ENCODE measurements around the gene NTN5. TPM values are rescaled to one million over a fixed set of nuclear protein-coding genes. Genes with fewer than 3 reads are reported as not detected.

Gene NTN5
- total RNA-seq, 1 donor = under 0.01 TPM

DNA sequence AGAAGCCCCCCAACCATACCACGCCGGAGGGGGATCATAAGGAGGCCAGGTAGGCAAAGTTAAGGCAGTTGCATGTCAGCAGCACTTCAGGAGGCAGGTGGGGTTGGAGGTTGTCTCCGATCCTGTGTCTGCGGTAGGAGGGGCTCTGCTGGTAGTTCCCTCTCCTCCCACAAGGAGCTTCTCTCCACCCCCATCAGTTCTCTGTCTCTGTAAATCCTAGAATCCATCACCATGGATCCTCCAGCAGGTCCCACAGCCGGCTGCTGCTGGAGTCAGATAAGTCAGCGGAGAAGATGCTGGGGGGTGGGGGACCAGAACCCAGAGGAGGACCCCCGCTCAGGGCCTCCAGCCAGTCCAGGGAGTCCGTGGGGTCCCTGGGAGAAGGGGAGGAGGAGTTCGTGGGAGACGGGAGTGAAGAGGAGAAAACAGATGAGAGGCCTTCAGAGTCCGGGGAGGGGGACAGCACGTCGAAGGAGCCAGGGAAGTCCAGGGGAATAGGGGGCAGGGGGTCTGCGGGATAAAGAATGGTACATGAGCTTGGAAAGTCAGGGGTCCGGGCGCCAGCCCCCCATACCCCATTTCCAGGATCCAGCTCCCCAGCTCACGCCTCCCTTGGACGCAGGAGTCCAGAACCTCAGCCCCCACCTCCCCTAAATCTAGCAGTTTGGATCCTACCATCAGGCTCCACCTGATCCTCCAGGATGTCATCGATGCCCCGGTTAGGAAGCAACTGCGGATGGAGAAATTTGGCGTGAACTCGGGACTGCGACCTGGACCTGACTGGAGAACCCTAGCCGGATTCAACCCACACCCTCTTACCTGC lies 40.4 kb upstream of the NTN5 start:
- TF ChIP-seq, protein P1, sequence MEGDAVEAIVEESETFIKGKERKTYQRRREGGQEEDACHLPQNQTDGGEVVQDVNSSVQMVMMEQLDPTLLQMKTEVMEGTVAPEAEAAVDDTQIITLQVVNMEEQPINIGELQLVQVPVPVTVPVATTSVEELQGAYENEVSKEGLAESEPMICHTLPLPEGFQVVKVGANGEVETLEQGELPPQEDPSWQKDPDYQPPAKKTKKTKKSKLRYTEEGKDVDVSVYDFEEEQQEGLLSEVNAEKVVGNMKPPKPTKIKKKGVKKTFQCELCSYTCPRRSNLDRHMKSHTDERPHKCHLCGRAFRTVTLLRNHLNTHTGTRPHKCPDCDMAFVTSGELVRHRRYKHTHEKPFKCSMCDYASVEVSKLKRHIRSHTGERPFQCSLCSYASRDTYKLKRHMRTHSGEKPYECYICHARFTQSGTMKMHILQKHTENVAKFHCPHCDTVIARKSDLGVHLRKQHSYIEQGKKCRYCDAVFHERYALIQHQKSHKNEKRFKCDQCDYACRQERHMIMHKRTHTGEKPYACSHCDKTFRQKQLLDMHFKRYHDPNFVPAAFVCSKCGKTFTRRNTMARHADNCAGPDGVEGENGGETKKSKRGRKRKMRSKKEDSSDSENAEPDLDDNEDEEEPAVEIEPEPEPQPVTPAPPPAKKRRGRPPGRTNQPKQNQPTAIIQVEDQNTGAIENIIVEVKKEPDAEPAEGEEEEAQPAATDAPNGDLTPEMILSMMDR (IDR thresholded peaks at IDR 0.05; ENCODE audit: extremely low read depth, low read depth, low read length) = peak; percentile 20
- peaks cover 12% of the 10 kb centered on the region for H3K79me2 ChIP-seq (ENCODE audit: insufficient read depth, low read length)
- H3K36me3 ChIP-seq (ENCODE audit: insufficient read depth, low read length) = no peaks in the 10 kb centered on the region
- no peaks in the 10 kb centered on the region for H3K9me3 ChIP-seq (ENCODE audit: low read depth, low read length)
- H3K4me1 ChIP-seq (ENCODE audit: insufficient read depth, low read length) = peaks cover 31% of the 10 kb centered on the region
- DNase-seq (ENCODE audit: insufficient read length, low spot score, missing footprints) = peak; percentile 94
- peak overlapping the region; percentile 94 for H3K4me3 ChIP-seq (ENCODE audit: insufficient read depth, low read length)
- no peak overlapping the region for H3K27ac ChIP-seq (ENCODE audit: low read depth, low read length)
- H3K27me3 ChIP-seq (ENCODE audit: insufficient read depth, low read length) = no peaks in the 10 kb centered on the region
- peak overlapping the region; percentile 86 for H2AFZ ChIP-seq (ENCODE audit: low read length)
- no peaks in the 10 kb centered on the region for H4K20me1 ChIP-seq (ENCODE audit: insufficient read depth, low read length)
- peak overlapping the region; percentile 93 for H3K4me2 ChIP-seq (ENCODE audit: insufficient read depth, low read length)

DNA sequence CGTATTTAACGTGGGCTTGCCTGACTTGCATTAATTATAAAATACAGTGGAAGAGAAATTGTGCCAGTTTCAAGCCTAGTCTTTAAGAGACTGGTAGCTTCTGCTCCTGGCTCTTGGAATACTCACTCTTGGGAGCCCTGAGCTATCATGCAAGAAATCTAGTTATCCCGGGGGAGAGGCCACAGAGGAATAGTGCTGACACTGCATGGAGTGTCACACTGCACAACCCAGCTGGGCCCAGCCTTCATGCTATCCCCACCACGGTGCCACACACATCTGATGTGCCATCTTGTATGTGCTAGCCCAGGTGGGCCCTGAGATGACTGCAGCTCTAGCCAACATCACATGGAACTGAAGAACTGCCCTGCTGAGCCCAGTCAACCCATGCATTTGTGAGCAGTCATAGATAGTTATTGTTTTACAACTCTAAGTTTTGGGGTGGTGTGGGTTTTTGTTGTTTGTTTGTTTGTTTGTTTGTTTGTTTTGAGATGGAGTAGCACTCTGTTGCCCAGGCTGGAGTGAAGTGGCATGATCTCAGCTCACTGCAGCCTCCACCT lies 38.4 kb upstream of the NTN5 start:
- H3K79me2 ChIP-seq (ENCODE audit: insufficient read depth, low read length) = peaks cover 12% of the 10 kb centered on the region
- H3K4me3 ChIP-seq (ENCODE audit: insufficient read depth, low read length) = no peak overlapping the region
- DNase-seq (ENCODE audit: insufficient read length, low spot score, missing footprints) = peak; percentile 11
- H3K27ac ChIP-seq (ENCODE audit: low read depth, low read length) = no peak overlapping the region
- no peaks in the 10 kb centered on the region for H4K20me1 ChIP-seq (ENCODE audit: insufficient read depth, low read length)
- TF ChIP-seq, protein P1 (IDR thresholded peaks at IDR 0.05; ENCODE audit: extremely low read depth, low read depth, low read length) = no peak
- no peaks in the 10 kb centered on the region for H3K36me3 ChIP-seq (ENCODE audit: insufficient read depth, low read length)
- no peaks in the 10 kb centered on the region for H3K9me3 ChIP-seq (ENCODE audit: low read depth, low read length)
- H3K4me2 ChIP-seq (ENCODE audit: insufficient read depth, low read length) = no peak overlapping the region
- no peaks in the 10 kb centered on the region for H3K27me3 ChIP-seq (ENCODE audit: insufficient read depth, low read length)
- no peak overlapping the region for H2AFZ ChIP-seq (ENCODE audit: low read length)
- H3K4me1 ChIP-seq (ENCODE audit: insufficient read depth, low read length) = peaks cover 22% of the 10 kb centered on the region

DNA sequence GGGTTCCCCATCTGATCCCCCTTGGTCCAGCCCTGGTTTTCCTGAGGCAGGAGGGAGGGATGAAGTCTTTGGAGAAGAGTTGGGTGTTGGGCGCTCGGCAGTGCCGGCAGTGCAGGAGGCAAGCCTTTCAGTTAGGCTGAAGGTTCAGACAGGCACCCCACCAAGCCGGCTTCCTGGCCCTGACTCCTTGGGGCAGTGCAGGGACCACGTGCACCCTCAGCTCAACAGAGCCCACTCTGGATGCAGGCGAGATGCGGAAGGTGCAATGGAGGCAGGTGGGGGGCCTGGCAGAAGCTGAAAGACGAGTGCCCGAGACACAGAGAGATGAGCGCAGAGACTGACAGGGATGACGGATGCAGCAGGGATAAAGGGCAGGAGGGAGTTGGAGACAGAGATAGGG lies 35.7 kb upstream of the NTN5 start:
- no peak overlapping the region for H3K4me2 ChIP-seq (ENCODE audit: insufficient read depth, low read length)
- H3K9me3 ChIP-seq (ENCODE audit: low read depth, low read length) = no peaks in the 10 kb centered on the region
- no peaks in the 10 kb centered on the region for H3K27me3 ChIP-seq (ENCODE audit: insufficient read depth, low read length)
- no peak overlapping the region for H2AFZ ChIP-seq (ENCODE audit: low read length)
- no peaks in the 10 kb centered on the region for H3K36me3 ChIP-seq (ENCODE audit: insufficient read depth, low read length)
- H3K4me3 ChIP-seq (ENCODE audit: insufficient read depth, low read length) = no peak overlapping the region
- DNase-seq (ENCODE audit: insufficient read length, low spot score, missing footprints) = peak; percentile 11
- H3K4me1 ChIP-seq (ENCODE audit: insufficient read depth, low read length) = peaks cover 7% of the 10 kb centered on the region
- no peak overlapping the region for H3K27ac ChIP-seq (ENCODE audit: low read depth, low read length)
- no peaks in the 10 kb centered on the region for H4K20me1 ChIP-seq (ENCODE audit: insufficient read depth, low read length)
- peaks cover under 1% of the 10 kb centered on the region for H3K79me2 ChIP-seq (ENCODE audit: insufficient read depth, low read length)
- TF ChIP-seq, protein P1 (IDR thresholded peaks at IDR 0.05; ENCODE audit: extremely low read depth, low read depth, low read length) = no peak

DNA sequence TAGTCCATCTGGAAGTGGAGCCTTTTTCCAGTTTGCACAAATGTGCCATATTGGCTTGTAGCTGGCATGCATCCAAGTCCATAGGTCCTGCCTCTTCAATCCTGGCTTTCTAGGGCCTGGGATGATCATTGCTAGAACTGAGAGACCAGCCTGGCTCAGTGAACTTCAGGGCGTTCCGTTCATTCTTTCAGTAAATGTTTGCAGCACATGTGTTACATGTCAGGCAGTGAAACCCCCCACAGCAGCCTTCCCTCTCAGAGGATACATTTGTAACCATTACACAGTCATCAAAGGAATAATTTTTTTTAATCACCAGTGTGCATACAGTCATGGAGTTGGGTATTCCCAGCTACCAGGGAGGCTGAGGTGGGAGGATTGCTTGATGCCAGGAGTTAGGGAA lies 32.6 kb upstream of the NTN5 start:
- Histone ChIP-seq H3K4me1 (ENCODE audit: insufficient read depth, low read length) (no peaks in the 10 kb centered on the region), H3K79me2 (ENCODE audit: insufficient read depth, low read length) (no peaks in the 10 kb centered on the region), H3K4me2 (ENCODE audit: insufficient read depth, low read length) (no peak overlapping the region), H3K27me3 (ENCODE audit: insufficient read depth, low read length) (no peaks in the 10 kb centered on the region), H4K20me1 (ENCODE audit: insufficient read depth, low read length) (no peaks in the 10 kb centered on the region), H2AFZ (ENCODE audit: low read length) (no peak overlapping the region), H3K9me3 (ENCODE audit: low read depth, low read length) (no peaks in the 10 kb centered on the region), H3K27ac (ENCODE audit: low read depth, low read length) (no peak overlapping the region), H3K4me3 (ENCODE audit: insufficient read depth, low read length) (no peak overlapping the region), H3K36me3 (ENCODE audit: insufficient read depth, low read length) (peaks cover 3% of the 10 kb centered on the region)
- TF ChIP-seq, protein P1 (IDR thresholded peaks at IDR 0.05; ENCODE audit: extremely low read depth, low read depth, low read length) = no peak
- peak; percentile 32 for DNase-seq (ENCODE audit: insufficient read length, low spot score, missing footprints)
